Measurements from ENCODE around the gene RANBP10. TPM values are rescaled to one million over a fixed set of nuclear protein-coding genes. Genes with fewer than 3 reads are reported as not detected.

Gene RANBP10
- total and polyA plus RNA-seq, 2 experiments from 2014 or later, result 9.0 to 13.6 TPM

- Mint-ChIP-seq H3K4me1 (0 out of 3 replicates have a peak, but pooled peaks cover 3% of the 10 kb centered on the region), H3K4me3 (no peak overlapping the region), H3K27me3 (ENCODE audit: insufficient read depth, low read depth, poor library complexity) (peaks cover 15% of the 10 kb centered on the region), H3K27ac (no peak overlapping the region), H3K36me3 (ENCODE audit: low read depth) (0 out of 3 replicates have a peak, but pooled peaks cover 3% of the 10 kb centered on the region), H3K9me3 (no peaks in the 10 kb centered on the region)
- Histone ChIP-seq H3K27me3 (ENCODE audit: insufficient read depth) (no peaks in the 10 kb centered on the region), H2AFZ (no peak overlapping the region), H3K4me2 (no peak overlapping the region), H3K9me2 (ENCODE audit: insufficient read depth) (no peaks in the 10 kb centered on the region), H3K79me2 (replicated peaks; ENCODE audit: insufficient read depth) (no peaks in the 10 kb centered on the region), H3F3A (replicated peaks; ENCODE audit: low read depth) (0 out of 2 replicates have a peak, but pooled peaks cover 4% of the 10 kb centered on the region), H3K27ac (ENCODE audit: low read depth) (no peak overlapping the region), H4K20me1 (replicated peaks; ENCODE audit: insufficient read depth) (no peaks in the 10 kb centered on the region; the same call in 1 of the 2 replicates), H3K4me1 (ENCODE audit: insufficient read depth) (no peaks in the 10 kb centered on the region), H3K36me3 (ENCODE audit: insufficient read depth) (no peaks in the 10 kb centered on the region), H3K4me3 (no peak overlapping the region)
- TF ChIP-seq ZNF331 (CRISPR knock-in tag; IDR thresholded peaks at IDR 0.05; ENCODE audit: low read depth) (no peak), ETS1 (IDR thresholded peaks at IDR 0.05) (no peak), NANOG (IDR thresholded peaks at IDR 0.05; ENCODE audit: borderline replicate concordance) (no peak), EZH2phosphoT487 (IDR thresholded peaks at IDR 0.05; ENCODE audit: unreplicated experiment) (no peak), STAT1 (IDR thresholded peaks at IDR 0.05; ENCODE audit: unreplicated experiment) (no peak), POLR2AphosphoS5 (IDR thresholded peaks at IDR 0.05; ENCODE audit: low read depth) (no peak), CREB1 (CRISPR knock-in tag; IDR thresholded peaks at IDR 0.05; ENCODE audit: low read depth) (no peak), EZH2 (IDR thresholded peaks at IDR 0.05; ENCODE audit: low read depth, unreplicated experiment) (no peak), CTCF (conservative IDR thresholded peaks at IDR 0.05; ENCODE audit: low read depth in 2 of 2) (no peak), REST (IDR thresholded peaks at IDR 0.05; ENCODE audit: unreplicated experiment) (no peak), ZNF114 (CRISPR knock-in tag; IDR thresholded peaks at IDR 0.05) (no peak), ZNF462 (CRISPR knock-in tag; IDR thresholded peaks at IDR 0.05) (no peak), JUNB (IDR thresholded peaks at IDR 0.05; ENCODE audit: unreplicated experiment) (no peak)
- no peak for ATAC-seq
- DNase-seq (ENCODE audit: low spot score), result no peak
These were observed 129.8 kb downstream of the RANBP10 start for GRCh38 chr16:67676516-67676915.
